ENCODE measurements around the gene CFAP74. TPM values are rescaled to one million over a fixed set of nuclear protein-coding genes. Genes with fewer than 3 reads are reported as not detected.

The CFAP74 gene
- total RNA-seq, 3 donors from 2014 or later (not counting 1 experiment from before 2014, with no cell fraction given), result not detected

DNA sequence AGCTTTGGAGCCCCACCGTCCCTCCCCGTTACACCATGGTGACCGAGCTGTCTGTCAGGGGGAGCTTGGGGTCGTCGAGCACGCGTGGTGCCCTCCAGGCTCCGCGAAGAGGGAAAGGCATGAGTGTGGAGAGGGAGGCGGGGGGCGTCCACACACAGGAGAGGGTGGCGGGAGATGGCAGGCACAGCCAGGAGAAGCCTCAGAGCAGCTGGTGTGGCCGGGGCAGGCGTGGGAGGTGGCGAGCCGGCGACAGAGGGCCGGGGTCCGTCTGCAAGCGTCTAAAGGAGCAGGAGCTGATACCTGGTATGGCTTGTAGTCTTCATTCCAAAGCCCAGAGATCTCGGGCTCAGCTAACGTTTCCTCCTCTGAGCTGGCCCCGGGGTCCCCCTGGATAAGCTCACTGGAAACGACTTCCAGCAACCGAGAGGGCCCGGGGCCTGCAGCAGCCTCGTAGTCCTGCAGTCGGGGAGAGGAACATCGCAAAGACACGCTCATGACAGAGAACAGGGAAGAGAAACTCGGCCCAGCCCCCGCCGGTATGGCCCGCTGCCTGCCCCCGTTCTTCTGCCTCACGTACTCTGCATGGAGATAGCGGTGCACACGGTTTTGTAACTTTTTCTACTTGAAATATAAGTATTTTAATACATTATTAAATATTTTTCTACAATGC, 37.4 kb downstream of the CFAP74 start:
- TF ChIP-seq, protein P1, sequence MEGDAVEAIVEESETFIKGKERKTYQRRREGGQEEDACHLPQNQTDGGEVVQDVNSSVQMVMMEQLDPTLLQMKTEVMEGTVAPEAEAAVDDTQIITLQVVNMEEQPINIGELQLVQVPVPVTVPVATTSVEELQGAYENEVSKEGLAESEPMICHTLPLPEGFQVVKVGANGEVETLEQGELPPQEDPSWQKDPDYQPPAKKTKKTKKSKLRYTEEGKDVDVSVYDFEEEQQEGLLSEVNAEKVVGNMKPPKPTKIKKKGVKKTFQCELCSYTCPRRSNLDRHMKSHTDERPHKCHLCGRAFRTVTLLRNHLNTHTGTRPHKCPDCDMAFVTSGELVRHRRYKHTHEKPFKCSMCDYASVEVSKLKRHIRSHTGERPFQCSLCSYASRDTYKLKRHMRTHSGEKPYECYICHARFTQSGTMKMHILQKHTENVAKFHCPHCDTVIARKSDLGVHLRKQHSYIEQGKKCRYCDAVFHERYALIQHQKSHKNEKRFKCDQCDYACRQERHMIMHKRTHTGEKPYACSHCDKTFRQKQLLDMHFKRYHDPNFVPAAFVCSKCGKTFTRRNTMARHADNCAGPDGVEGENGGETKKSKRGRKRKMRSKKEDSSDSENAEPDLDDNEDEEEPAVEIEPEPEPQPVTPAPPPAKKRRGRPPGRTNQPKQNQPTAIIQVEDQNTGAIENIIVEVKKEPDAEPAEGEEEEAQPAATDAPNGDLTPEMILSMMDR (IDR thresholded peaks at IDR 0.05), result no peak
- intact Hi-C loops (cut with micrococcal nuclease), result no loop called here
- H3K27me3 Mint-ChIP-seq (ENCODE audit: low read depth in 2 of 2), result peaks cover 9 to 11% of the 10 kb centered on the region in 2 donors
- Histone ChIP-seq H3K36me3 (ENCODE audit: control insufficient read depth, insufficient read depth, low read length) (no peaks in the 10 kb centered on the region), H3K27me3 (ENCODE audit: control insufficient read depth, insufficient read depth, low read length) (no peaks in the 10 kb centered on the region), H3K9me3 (ENCODE audit: control insufficient read depth, insufficient read depth, low read length) (no peaks in the 10 kb centered on the region), H3K4me1 (ENCODE audit: control insufficient read depth, insufficient read depth, low read length) (no peaks in the 10 kb centered on the region), H3K27ac (ENCODE audit: low read length) (no peak overlapping the region), H3K4me3 (ENCODE audit: low read length) (no peak overlapping the region)
- no peaks in the 10 kb centered on the region for H3K4me1 Mint-ChIP-seq
- H3K9me3 Mint-ChIP-seq, result no peaks in the 10 kb centered on the region
- DNase-seq (no peak), ATAC-seq (no peak)
- no peak overlapping the region for H3K27ac Mint-ChIP-seq
- H3K36me3 Mint-ChIP-seq, result no peaks in the 10 kb centered on the region
- H3K4me3 Mint-ChIP-seq, result no peak overlapping the region
- 72% methylated on average over 34 of the region's 38 CpGs for WGBS (ENCODE audit: insufficient coverage)

DNA sequence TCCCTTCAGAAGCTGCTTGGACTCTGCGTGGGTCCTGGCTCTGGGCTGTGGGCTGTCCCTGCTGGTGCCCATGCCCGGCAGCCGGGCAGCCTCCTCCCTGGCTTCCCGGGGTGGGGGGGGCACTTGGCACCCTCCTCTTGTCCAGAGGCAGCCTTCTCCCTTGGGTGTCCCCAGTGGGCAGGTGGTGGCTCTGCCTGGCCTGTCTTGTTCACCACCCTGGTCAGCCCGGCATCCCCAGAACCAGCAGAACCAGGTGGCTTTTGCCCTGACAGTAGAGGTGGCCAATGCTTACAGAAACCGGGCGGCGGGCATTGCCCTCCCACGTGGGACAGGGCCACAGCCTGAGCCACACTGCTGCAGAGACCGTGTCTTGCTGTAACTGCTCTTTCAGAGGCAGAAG, 38.0 kb downstream of the CFAP74 start:
- Mint-ChIP-seq H3K27ac (no peak overlapping the region), H3K4me3 (no peak overlapping the region), H3K9me3 (no peaks in the 10 kb centered on the region), H3K4me1 (no peaks in the 10 kb centered on the region), H3K36me3 (no peaks in the 10 kb centered on the region), H3K27me3 (ENCODE audit: low read depth in 2 of 2) (peaks cover 15 to 16% of the 10 kb centered on the region in 2 donors)
- DNase-seq, result no peak
- 81% methylated on average over 10 of the region's 10 CpGs for WGBS (ENCODE audit: insufficient coverage)
- no peak for ATAC-seq
- H3K27me3 ChIP-seq (ENCODE audit: control insufficient read depth, insufficient read depth, low read length), result no peaks in the 10 kb centered on the region
- no peaks in the 10 kb centered on the region for H3K9me3 ChIP-seq (ENCODE audit: control insufficient read depth, insufficient read depth, low read length)
- no peak overlapping the region for H3K27ac ChIP-seq (ENCODE audit: low read length)
- H3K4me3 ChIP-seq (ENCODE audit: low read length), result no peak overlapping the region
- intact Hi-C loops (cut with micrococcal nuclease), result no loop called here
- no peaks in the 10 kb centered on the region for H3K4me1 ChIP-seq (ENCODE audit: control insufficient read depth, insufficient read depth, low read length)
- H3K36me3 ChIP-seq (ENCODE audit: control insufficient read depth, insufficient read depth, low read length), result no peaks in the 10 kb centered on the region
- TF ChIP-seq, protein P1 (IDR thresholded peaks at IDR 0.05), result no peak

DNA sequence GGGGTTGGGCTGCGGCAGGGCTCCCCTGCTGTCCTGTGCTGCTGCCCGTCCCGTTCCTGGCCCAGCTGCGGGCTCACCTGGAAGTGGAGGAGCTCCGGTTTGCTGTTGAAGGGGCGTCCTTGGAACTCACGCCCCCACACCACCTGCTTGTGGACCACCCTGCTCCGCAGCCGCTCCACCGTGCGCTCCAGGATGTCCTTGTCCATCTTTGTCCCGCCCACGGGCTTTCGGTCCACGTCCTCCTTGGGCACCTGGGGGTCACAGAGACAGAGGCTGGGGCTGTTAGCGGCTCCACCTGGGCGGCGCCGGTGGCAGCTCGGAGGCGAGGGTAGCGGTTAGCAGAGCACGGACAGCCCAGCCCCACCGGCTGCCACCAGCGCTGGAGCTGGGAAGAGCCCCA, 38.8 kb downstream of the CFAP74 start:
- Mint-ChIP-seq H3K4me1 (no peaks in the 10 kb centered on the region), H3K4me3 (no peak overlapping the region), H3K9me3 (no peaks in the 10 kb centered on the region), H3K36me3 (no peaks in the 10 kb centered on the region), H3K27ac (no peak overlapping the region), H3K27me3 (ENCODE audit: low read depth in 2 of 2) (peaks cover 17 to 20% of the 10 kb centered on the region in 2 donors)
- Histone ChIP-seq H3K27me3 (ENCODE audit: control insufficient read depth, insufficient read depth, low read length) (no peaks in the 10 kb centered on the region), H3K27ac (ENCODE audit: low read length) (no peak overlapping the region), H3K36me3 (ENCODE audit: control insufficient read depth, insufficient read depth, low read length) (no peaks in the 10 kb centered on the region), H3K9me3 (ENCODE audit: control insufficient read depth, insufficient read depth, low read length) (no peaks in the 10 kb centered on the region), H3K4me3 (ENCODE audit: low read length) (no peak overlapping the region), H3K4me1 (ENCODE audit: control insufficient read depth, insufficient read depth, low read length) (no peaks in the 10 kb centered on the region)
- ATAC-seq (no peak), DNase-seq (no peak)
- 84% methylated on average over 25 of the region's 25 CpGs for WGBS (ENCODE audit: insufficient coverage)
- TF ChIP-seq, protein P1 (IDR thresholded peaks at IDR 0.05), result no peak
- intact Hi-C loops (cut with micrococcal nuclease), result no loop called here

DNA sequence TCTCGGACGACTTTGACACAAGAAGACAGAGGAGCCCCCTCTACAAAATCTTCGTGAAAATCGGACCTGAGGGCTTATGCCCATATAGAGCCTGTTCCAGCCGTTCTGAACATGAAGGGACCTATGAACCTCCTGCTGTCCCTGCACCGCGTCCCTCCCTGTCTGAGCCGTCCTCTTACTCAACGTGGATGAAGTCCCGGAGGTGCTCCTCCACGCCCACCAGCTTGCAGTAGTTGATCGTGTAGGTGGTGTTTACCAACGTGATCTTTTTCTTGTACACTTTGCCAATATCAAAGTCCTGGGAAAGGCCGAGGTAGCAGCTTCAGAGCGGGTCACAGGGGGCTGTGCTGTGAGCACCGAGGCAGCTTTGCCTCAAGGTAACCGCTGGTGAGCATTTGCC, 40.0 kb downstream of the CFAP74 start:
- 86% methylated on average over 17 of the region's 17 CpGs for WGBS (ENCODE audit: insufficient coverage)
- TF ChIP-seq, protein P1 (IDR thresholded peaks at IDR 0.05), result no peak
- H3K4me3 ChIP-seq (ENCODE audit: low read length), result no peak overlapping the region
- H3K4me1 ChIP-seq (ENCODE audit: control insufficient read depth, insufficient read depth, low read length), result no peaks in the 10 kb centered on the region
- H3K27me3 Mint-ChIP-seq (ENCODE audit: low read depth in 2 of 2), result peaks cover 17 to 20% of the 10 kb centered on the region in 2 donors
- no peak for DNase-seq
- no peaks in the 10 kb centered on the region for H3K27me3 ChIP-seq (ENCODE audit: control insufficient read depth, insufficient read depth, low read length)
- no peak overlapping the region for H3K27ac ChIP-seq (ENCODE audit: low read length)
- no peaks in the 10 kb centered on the region for H3K9me3 ChIP-seq (ENCODE audit: control insufficient read depth, insufficient read depth, low read length)
- no peak overlapping the region for H3K27ac Mint-ChIP-seq
- no peaks in the 10 kb centered on the region for H3K4me1 Mint-ChIP-seq
- no peaks in the 10 kb centered on the region for H3K36me3 Mint-ChIP-seq
- H3K36me3 ChIP-seq (ENCODE audit: control insufficient read depth, insufficient read depth, low read length), result no peaks in the 10 kb centered on the region
- ATAC-seq, result no peak
- H3K9me3 Mint-ChIP-seq, result no peaks in the 10 kb centered on the region
- no peak overlapping the region for H3K4me3 Mint-ChIP-seq
- intact Hi-C loops (cut with micrococcal nuclease), result no loop called here
